Measurements from ENCODE around the gene RAB37. TPM values are rescaled to one million over a fixed set of nuclear protein-coding genes. Genes with fewer than 3 reads are reported as not detected.

Gene RAB37
- polyA plus RNA-seq (2012; ENCODE audit: insufficient read depth, insufficient read length, low read depth) = 2.9 TPM

- Histone ChIP-seq H3K4me1 (no peaks in the 10 kb centered on the region), H3K9me3 (no peaks in the 10 kb centered on the region), H3K27me3 (peaks cover 28% of the 10 kb centered on the region), H3K36me3 (no peaks in the 10 kb centered on the region), H3K4me3 (ENCODE audit: low read depth, low read length) (peak within 1 kb of the TSS; percentile 26)
- TF ChIP-seq CTCF (IDR thresholded peaks at IDR 0.05; ENCODE audit: low read depth, low read length) = peak; percentile 45
- peak; percentile 35 for DNase-seq
Observed at GRCh38 chr17:74736513-74737298, at the start of gene RAB37. Gene RAB37, plus strand, starts transcription at chr17:74737256. Its CDS starts 17 bp downstream, at chr17:74737273.

GRCh38 chr17:74687886-74688285, 49.2 kb upstream of the RAB37 start:
- Histone ChIP-seq H3K4me3 (ENCODE audit: low read depth, low read length) (no peak overlapping the region), H3K9me3 (no peaks in the 10 kb centered on the region), H3K36me3 (no peaks in the 10 kb centered on the region), H3K4me1 (no peaks in the 10 kb centered on the region), H3K27me3 (no peaks in the 10 kb centered on the region)
- no peak for TF ChIP-seq CTCF (IDR thresholded peaks at IDR 0.05; ENCODE audit: low read depth, low read length)
- no peak for DNase-seq

GRCh38 chr17:74690409-74690825, 46.6 kb upstream of the RAB37 start:
- DNase-seq = no peak
- no peaks in the 10 kb centered on the region for H3K4me1 ChIP-seq
- peaks cover under 1% of the 10 kb centered on the region; the same call in 1 of the 2 replicates for H3K27me3 ChIP-seq
- H3K9me3 ChIP-seq = no peaks in the 10 kb centered on the region
- no peak for TF ChIP-seq CTCF (IDR thresholded peaks at IDR 0.05; ENCODE audit: low read depth, low read length)
- H3K4me3 ChIP-seq (ENCODE audit: low read depth, low read length) = no peak overlapping the region
- H3K36me3 ChIP-seq = no peaks in the 10 kb centered on the region

- Histone ChIP-seq H3K4me3 (ENCODE audit: low read depth, low read length) (no peak overlapping the region), H3K36me3 (no peaks in the 10 kb centered on the region), H3K4me1 (no peaks in the 10 kb centered on the region), H3K27me3 (peaks cover 4% of the 10 kb centered on the region; the same call in 1 of the 2 replicates), H3K9me3 (no peaks in the 10 kb centered on the region)
- DNase-seq = no peak
- TF ChIP-seq CTCF (IDR thresholded peaks at IDR 0.05; ENCODE audit: low read depth, low read length) = no peak
Observed at GRCh38 chr17:74691151-74691550, 45.9 kb upstream of the RAB37 start.

GRCh38 chr17:74694081-74694480, 43.0 kb upstream of the RAB37 start:
- H3K4me1 ChIP-seq = no peaks in the 10 kb centered on the region
- H3K27me3 ChIP-seq = peaks cover 4% of the 10 kb centered on the region; the same call in 1 of the 2 replicates
- no peak for TF ChIP-seq CTCF (IDR thresholded peaks at IDR 0.05; ENCODE audit: low read depth, low read length)
- no peaks in the 10 kb centered on the region for H3K36me3 ChIP-seq
- H3K9me3 ChIP-seq = no peaks in the 10 kb centered on the region
- no peak for DNase-seq
- H3K4me3 ChIP-seq (ENCODE audit: low read depth, low read length) = no peak overlapping the region

- DNase-seq = no peak
- H3K4me3 ChIP-seq (ENCODE audit: low read depth, low read length) = no peak overlapping the region
- H3K9me3 ChIP-seq = no peaks in the 10 kb centered on the region
- H3K27me3 ChIP-seq = peaks cover 4% of the 10 kb centered on the region; the same call in 1 of the 2 replicates
- H3K4me1 ChIP-seq = no peaks in the 10 kb centered on the region
- no peak for TF ChIP-seq CTCF (IDR thresholded peaks at IDR 0.05; ENCODE audit: low read depth, low read length)
- no peaks in the 10 kb centered on the region for H3K36me3 ChIP-seq
Observed at GRCh38 chr17:74695629-74696028, 41.4 kb upstream of the RAB37 start.

All from BE2C (cell line).